ENCODE measurements around the gene TNFRSF4.

GRCh38 chr1:1235016-1235744 is 21.2 kb upstream of the TNFRSF4 start:
- TF ChIP-seq POLR2AphosphoS5 (IDR thresholded peaks at IDR 0.05) (no peak), CTCF (IDR thresholded peaks at IDR 0.05) (no peak), EP300 (IDR thresholded peaks at IDR 0.05) (no peak), POLR2A (IDR thresholded peaks at IDR 0.05) (no peak)
